HFF-Myc (cell line): Measurements from ENCODE around the gene MRPL10.

Experiments used
- DNase-seq: peaks from one replicate; pipeline ENCODE4 v3.0.0-alpha.2; 2011; ENCODE audit warnings: low read depth; ENCODE audit errors: extremely low read depth
- H3K4me3 ChIP-seq: replicated peaks from 2 replicates; pipeline ENCODE4 v1.5.1; 2011; ENCODE audit warnings: low read depth, mild to moderate bottlenecking, control low read depth, low read length
- TF ChIP-seq, protein P1 (sequence below): IDR thresholded peaks from 2 replicates; pipeline ENCODE4 v1.5.1; 2012; ENCODE audit warnings: mild to moderate bottlenecking, low read depth, low read length, control low read depth; ENCODE audit errors: missing control alignments

MRPL10 gene

DNA sequence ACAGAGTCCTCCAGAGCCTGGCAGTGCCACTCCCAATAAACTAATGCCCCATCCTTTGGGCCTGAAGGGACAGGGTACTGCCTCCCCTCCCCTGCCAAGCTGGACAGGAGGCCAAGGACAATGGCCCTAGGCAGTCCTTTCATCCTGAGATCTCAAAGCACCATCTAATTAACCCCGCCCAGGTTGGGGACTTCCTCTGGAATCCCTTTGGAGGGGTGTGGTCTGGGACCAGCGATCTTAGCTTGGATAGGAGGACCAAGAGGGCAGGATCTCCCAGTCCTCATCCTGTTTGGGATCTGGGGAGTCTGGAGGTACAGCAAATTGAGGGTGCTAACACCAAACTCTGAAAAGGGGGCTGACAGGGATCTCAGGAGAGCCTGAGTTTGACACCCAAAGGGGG is 37.8 kb upstream of the MRPL10 start:
- TF ChIP-seq, protein P1, sequence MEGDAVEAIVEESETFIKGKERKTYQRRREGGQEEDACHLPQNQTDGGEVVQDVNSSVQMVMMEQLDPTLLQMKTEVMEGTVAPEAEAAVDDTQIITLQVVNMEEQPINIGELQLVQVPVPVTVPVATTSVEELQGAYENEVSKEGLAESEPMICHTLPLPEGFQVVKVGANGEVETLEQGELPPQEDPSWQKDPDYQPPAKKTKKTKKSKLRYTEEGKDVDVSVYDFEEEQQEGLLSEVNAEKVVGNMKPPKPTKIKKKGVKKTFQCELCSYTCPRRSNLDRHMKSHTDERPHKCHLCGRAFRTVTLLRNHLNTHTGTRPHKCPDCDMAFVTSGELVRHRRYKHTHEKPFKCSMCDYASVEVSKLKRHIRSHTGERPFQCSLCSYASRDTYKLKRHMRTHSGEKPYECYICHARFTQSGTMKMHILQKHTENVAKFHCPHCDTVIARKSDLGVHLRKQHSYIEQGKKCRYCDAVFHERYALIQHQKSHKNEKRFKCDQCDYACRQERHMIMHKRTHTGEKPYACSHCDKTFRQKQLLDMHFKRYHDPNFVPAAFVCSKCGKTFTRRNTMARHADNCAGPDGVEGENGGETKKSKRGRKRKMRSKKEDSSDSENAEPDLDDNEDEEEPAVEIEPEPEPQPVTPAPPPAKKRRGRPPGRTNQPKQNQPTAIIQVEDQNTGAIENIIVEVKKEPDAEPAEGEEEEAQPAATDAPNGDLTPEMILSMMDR = no peak
- DNase-seq = no peak

DNA sequence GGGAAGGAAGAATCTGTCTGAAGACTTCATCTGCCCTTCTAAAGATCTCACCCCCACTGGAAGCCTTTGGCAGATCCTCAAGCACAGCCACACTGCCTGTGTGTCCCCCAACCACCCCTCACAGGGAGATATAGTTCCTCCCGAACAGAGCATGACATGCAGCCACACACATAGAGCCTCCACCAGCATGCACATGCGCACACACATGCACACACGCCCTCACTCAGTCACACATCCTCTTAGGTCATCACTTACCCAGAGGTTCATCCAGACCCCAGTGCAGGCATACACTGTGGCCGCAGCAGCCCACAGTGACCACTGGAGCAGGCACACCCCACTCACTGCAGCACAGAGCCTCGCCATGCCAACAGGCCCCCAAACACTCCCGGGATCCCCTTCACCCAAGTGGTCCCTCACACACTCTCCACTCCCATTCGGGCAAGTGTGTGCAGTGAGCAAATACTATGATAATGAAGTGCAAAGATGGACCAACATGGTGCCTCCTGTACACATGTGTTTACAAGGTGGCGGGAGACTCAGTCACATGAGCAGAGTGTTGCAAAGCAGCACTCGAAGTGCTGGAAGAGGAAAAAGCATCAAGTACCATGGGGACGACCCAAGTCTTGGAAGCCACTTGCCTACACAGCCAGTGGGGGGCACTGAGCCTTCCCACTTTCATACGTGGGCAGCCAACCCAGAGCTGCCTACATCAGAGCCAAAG is 36.6 kb upstream of the MRPL10 start:
- DNase-seq = no peak
- TF ChIP-seq, protein P1 = no peak
- H3K4me3 ChIP-seq = no peak overlapping the region

More for the DNA sequence above, 37.8 kb upstream of the MRPL10 start:
- no peak overlapping the region for H3K4me3 ChIP-seq

DNA sequence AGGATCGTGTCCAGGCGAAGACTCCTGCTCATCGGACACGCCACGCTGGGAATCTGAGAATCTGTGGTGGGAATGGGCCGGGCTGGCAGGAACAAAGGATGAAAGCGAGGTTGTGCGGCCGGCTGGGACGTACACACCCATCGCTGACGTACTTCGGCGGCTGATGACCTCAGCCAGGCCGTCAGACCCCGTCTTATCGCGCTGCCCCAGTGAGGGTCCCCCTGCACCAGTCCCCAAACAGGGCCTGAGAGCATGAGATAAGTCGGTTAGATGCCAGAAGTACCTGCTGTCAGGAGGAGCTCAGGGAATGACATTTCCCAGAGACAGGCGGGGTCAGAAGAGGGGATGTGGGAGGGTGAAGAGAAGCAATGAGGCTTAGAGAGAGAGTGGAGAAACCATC is 35.6 kb upstream of the MRPL10 start:
- no peak overlapping the region for H3K4me3 ChIP-seq
- TF ChIP-seq, protein P1 = no peak
- no peak for DNase-seq

DNA sequence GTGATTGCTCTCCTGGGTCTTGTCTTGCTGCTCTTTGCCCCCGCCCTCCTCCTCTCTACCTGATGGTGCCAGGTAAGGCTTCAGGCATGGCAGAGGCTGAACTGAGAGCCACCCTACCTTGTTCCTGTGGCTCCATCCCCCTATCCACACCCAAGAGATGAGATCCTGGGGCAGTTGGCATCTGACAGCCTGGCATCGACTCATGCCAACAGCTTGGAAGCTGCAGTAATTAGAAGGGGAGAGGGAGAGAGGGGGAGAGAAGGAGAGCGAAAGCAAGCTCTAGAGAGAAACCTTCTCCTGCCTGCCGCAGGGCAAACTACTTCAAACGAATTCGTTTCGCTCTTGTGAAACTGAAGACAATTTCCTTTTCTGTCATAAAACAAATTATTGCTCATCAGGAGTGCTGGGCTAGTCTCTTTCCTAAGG is 33.5 kb upstream of the MRPL10 start:
- TF ChIP-seq, protein P1 = no peak
- no peak overlapping the region for H3K4me3 ChIP-seq
- no peak for DNase-seq

DNA sequence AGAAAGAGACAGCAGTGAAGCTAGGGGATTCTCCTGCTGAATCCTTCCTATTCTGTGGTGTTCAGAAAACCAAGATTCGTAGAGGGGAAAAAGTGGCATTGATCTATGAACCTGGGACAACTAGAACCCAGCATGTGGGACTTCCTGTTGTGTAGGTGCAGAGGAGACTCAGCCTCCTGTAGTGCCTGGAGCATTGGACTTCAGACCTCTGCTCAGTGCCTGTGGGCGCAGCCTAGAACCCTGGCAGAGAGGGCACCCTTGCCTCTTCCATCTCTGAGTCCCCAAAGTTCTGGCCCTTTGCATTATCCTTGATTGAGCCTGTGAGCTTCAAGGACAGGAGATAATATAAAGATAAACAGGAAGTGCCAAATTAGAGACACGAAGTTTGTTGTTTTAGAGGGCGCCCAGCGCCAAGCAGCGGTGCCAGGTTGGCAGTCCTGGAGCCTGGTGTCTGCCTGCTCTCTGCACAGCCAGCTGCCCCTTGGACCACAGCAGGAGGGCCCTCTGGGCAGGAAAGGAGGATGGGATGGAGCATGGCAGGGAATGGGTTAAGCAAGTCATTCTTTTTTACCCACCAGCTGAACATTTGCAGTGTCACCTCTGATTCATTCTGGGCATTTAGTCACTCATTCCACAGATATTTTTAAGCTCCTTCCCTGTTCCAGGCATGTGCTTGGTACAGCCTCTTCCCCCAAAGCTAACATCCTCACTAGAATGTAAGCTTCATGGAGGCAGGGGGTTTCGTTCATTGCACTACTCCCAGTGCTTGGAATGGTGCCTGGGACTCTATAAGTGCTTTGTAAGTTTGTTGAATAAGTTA is 31.5 kb upstream of the MRPL10 start:
- TF ChIP-seq, protein P1 = no peak
- peak; percentile 26 for DNase-seq
- H3K4me3 ChIP-seq = no peak overlapping the region

DNA sequence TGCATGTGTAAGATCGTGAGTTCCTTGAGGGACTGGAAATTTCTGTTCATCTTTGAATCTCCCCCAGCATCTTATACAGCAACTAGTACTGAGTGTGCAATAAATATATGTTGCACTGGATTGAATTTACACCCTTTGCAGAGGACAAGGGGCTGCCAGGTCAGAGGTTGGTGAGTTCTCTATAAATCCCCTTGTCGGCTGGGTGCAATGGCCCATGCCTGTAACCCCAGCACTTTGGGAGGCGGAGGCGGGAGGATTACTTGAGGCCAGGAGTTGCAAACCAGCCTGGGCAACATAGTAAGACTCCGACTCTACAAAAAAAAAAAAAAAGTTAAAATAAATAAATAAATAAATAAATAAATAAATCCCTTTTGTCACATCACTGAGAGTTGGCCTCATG is 29.0 kb upstream of the MRPL10 start:
- H3K4me3 ChIP-seq = no peak overlapping the region
- TF ChIP-seq, protein P1 = no peak
- DNase-seq = no peak
